ENCODE results near the gene PEMT. TPM values are rescaled to one million over a fixed set of nuclear protein-coding genes. Genes with fewer than 3 reads are reported as not detected.
"Not testable (repeated sequence)": the region's sequence is repeated elsewhere in the genome, so short reads cannot be mapped to it uniquely, and the experiment has no call there.

Gene PEMT, protein sequence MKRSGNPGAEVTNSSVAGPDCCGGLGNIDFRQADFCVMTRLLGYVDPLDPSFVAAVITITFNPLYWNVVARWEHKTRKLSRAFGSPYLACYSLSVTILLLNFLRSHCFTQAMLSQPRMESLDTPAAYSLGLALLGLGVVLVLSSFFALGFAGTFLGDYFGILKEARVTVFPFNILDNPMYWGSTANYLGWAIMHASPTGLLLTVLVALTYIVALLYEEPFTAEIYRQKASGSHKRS
- polyA plus RNA-seq (ENCODE audit: insufficient read length in 3 of 3), result 10 to 100 TPM; 25.2 to 33.8 (median 28.0) TPM

- peak; percentile 95 to 97 (median 96) for DNase-seq (ENCODE audit: low read depth in 3 of 3, low spot score in 2 of 3)
Measured at GRCh38 chr17:17591355-17592298, at the start of gene PEMT. TSS of gene PEMT (minus strand) at chr17:17591708. CDS start at chr17:17591626, 82 bp downstream.

DNA sequence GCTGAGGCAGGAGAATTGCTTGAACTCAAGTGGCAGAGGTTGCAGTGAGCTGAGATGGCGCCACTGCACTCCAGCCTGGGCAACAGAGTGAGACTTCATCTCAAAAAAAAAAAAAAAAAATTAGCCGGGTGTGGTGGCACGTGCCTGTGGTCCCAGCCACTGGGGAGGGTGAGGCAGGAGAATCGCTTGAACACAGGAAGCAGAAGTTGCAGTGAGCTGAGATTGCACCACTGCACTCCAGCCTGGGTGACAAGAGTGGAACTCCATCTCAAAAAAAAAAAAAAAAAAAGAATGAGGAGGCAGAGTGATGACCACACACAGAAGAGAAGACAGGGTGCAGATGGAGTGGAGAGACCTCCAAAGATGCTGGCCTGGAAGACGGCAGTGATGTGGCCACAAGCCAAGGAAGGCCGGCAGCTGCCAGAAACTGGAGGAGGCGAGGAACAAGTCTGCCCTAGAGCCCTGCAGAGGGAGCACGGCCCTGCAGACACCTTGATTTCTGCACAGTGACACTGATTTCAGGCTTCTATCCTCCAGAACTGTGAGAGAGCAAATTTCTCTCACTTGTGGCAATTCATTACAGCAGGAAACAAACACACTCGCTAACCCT, 48.3 kb upstream of the PEMT start:
- DNase-seq (ENCODE audit: low read depth in 3 of 3, low spot score in 2 of 3), result not testable (repeated sequence)

DNA sequence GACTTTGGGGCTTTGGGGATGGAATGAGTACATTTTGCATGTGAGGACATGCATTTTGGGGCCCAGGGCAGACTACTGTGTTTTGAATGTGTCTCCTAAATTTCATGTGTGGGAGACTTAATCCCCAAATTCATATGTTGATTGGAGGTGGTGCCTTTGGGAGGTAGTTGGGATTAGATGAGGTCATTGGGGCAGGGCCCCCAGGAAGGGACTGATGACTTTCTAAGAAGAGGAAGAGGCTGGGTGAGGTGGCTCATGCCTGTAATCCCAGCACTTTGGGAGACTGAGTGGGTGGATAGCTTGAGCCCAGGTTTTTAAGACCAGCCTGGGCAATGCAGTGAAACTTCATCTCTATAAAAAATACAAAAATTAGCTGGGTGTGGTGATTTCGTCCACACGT, 47.0 kb upstream of the PEMT start:
- no peak for DNase-seq (ENCODE audit: low read depth in 3 of 3, low spot score in 2 of 3)

GRCh38 chr17:17636272-17636885, 44.9 kb upstream of the PEMT start:
- no peak for DNase-seq (ENCODE audit: low read depth in 3 of 3, low spot score in 2 of 3)

DNA sequence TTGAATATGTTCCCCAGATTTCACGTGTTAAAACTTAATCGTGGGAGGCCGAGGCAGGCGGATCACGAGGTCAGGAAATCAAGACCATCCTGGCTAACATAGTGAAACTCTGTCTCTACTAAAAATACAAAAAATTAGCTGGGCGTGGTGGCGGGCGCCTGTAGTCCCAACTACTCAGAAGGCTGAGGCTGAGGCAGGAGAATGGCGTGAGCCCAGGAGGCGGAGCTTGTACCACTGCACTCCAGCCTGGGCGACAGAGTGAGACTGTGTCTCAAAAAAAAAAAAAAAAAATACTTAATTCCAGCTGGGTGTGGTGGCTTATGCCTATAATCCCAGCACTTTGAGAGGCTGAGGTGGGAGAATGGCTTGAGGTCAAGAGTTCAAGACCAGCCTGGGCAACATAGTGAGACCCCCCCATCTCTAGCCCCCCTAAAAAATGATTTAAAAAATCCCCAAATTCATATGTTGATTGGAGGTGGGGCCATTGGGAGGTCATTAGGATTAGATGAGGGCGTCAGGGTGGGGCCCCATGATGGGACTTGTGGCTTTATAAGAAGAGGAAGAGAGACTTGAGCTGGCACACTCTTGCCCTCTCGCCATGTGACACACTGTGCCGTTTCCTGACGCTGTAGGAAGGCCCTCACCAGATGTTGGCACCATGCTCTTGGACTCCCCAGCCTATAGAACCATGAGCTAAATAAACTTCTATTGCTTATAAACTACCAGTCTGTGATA, 44.2 kb upstream of the PEMT start:
- not testable (repeated sequence) for DNase-seq (ENCODE audit: low read depth in 3 of 3, low spot score in 2 of 3)

- DNase-seq (ENCODE audit: low read depth in 3 of 3, low spot score in 2 of 3), result no peak
Measured at GRCh38 chr17:17635126-17635525, 43.6 kb upstream of the PEMT start.

- no peak for DNase-seq (ENCODE audit: low read depth in 3 of 3, low spot score in 2 of 3)
Measured at GRCh38 chr17:17633310-17633709, 41.8 kb upstream of the PEMT start.

- not testable (repeated sequence) for DNase-seq (ENCODE audit: low read depth in 3 of 3, low spot score in 2 of 3)
Measured at GRCh38 chr17:17632690-17633089, 41.2 kb upstream of the PEMT start.

DNA sequence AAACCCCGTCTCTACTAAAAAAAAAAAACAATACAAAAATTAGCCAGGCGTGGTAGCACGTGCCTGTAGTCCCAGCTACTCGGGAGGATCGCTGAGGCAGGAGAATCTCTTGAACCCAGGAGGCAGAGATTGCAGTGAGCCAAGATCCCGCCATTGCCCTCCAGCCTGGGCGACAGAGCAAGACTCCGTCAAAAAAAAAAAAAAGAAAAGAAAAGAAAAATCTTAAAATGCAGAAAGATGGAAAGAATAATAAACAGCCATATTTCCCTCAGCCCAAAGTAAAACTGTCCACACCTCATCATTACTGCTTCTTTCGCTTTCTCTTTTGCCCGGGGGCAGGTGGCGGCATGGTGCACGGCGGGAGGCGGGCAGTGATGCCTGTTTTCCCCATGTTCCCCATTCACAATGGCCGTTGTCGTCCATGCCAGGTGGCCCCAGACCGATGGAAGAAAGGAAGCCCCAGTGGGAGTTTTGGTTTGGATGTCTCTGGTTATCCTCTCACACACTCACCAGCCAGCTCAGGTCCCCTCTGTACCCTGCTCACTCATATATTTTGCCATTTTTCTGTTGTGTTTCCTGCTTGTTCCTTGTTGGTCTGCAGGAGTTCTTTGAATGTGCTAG, 37.0 kb upstream of the PEMT start:
- DNase-seq (ENCODE audit: low read depth in 3 of 3, low spot score in 2 of 3), result no peak

DNA sequence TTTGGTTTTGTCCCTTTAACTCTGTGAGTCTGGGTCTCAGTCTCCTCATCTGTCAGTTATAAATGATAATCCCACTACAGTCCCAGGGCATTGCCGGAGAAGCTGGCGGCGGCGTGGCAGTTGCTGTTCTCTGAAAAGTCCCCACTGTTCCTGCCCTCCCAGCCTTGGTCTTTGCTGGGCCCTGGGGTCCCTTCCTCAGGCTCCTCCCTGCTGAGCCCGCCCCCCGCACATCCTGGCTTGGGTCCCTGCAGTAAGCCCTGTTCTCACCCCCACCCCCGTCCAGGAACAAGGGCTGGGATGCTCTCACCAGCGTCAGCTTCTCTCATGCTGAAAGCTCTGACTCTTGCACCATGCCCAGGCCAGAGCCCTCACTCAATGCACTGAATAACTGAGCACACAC, 35.3 kb upstream of the PEMT start:
- no peak for DNase-seq (ENCODE audit: low read depth in 3 of 3, low spot score in 2 of 3)

- DNase-seq (ENCODE audit: low read depth in 3 of 3, low spot score in 2 of 3), result no peak
Measured at GRCh38 chr17:17626151-17626805, 34.8 kb upstream of the PEMT start.

DNA sequence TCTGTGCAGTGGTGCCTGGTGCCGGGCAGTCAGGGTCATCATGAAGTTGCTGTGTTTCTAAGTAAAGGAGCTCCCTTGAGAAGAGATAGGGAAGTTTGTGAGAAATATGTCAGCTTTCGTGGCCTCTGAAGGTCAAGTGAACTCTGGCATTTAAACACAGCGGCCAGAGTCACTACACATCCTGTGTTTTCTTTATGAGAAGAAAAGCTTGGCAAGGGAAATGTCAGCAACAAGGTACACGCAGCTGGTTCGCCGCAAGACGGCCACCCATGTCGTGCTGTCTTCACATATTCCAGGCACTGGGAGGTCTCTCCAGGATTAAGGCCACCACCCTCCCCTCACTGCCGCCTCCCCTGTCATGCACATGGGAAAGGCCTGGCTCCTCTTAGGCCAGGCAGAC, 33.2 kb upstream of the PEMT start:
- DNase-seq (ENCODE audit: low read depth in 3 of 3, low spot score in 2 of 3), result no peak

DNA sequence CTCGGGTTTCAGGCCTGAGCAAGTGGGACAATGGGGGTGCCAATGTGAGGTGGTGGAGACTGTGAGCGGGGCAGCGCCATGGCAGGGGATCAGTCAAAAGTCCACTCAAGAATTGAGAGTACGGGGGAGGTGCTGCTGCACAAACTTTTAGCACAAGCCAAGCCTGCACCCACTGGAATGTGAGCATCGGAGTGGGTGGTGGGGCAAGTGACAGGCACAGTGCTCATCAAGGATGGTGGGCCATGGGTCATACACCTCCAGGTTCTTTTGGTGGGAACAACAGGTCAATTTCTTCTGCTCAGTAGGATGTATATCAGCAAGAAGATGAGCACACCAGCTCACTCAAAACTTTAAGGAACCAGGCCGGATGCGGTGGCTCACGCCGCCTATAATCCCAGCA, 32.4 kb upstream of the PEMT start:
- DNase-seq (ENCODE audit: low read depth in 3 of 3, low spot score in 2 of 3), result no peak

DNA sequence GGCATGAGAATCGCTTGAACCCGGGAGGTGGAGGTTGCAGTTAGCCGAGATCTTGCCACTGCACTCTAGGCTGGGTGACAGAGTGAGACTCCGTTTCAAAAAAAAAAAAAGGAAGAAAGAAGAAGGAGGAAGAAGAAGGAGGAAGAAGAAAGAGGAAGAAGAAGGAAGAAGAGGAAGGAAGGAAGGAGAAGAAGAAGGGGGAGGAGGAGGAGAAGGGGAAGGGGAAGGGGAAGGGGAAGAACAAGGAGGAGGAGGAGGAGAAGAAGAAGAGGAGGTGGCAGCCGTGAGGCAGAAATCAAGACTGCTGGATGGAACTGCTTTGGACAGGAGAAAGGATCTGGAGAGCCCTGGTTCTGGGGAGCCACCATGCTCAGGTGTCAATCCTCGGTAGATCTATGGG, 29.7 kb upstream of the PEMT start:
- DNase-seq (ENCODE audit: low read depth in 3 of 3, low spot score in 2 of 3), result no peak

- peak; percentile 33 to 58 (median 37) for DNase-seq (ENCODE audit: low read depth in 3 of 3, low spot score in 2 of 3)
Measured at GRCh38 chr17:17613708-17614114, 22.2 kb upstream of the PEMT start.

DNA sequence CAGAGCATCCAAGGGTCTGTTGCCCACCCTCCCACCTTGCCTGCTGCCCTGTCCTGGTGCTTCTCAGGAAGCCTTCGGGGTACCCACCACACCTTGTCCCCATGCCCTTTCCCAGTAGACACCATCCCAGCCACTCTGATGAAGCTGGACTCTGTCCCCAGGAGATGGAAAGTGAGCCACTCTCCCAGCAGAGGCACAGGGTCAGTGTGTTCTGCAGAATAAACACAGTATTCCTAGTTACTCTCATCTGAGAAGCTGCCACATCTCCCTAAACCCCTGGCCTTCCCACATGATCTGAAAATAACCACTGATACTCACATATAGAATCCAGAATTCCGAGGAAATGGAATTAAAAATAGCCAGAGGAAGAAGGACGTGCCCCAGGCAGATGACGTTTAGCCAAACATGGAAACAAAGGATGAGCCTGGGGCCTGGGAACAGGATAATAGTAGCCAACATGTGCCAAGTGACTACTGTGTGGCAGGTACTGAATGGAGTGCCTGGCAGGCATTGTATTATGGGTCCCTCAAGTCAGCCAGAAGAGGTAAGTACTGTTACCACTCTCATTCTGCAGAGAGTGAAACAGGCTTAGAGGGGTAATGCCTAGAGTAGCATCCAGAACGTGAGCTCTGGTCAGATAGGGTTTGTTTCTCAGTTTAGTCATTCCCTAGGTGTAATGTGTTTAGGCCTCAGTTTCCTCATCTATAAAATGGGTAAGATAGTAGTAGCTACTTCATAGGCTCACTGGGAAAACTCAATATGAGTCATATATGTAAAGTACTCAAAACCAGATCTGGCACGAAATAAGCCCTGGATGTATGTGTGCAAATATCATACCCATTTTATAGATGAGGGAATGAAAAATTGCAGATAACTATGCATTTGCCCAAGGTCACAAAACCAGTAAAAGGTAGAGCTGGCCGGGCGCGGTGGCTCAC, 20.8 kb upstream of the PEMT start:
- DNase-seq (ENCODE audit: low read depth in 3 of 3, low spot score in 2 of 3), result no peak

DNA sequence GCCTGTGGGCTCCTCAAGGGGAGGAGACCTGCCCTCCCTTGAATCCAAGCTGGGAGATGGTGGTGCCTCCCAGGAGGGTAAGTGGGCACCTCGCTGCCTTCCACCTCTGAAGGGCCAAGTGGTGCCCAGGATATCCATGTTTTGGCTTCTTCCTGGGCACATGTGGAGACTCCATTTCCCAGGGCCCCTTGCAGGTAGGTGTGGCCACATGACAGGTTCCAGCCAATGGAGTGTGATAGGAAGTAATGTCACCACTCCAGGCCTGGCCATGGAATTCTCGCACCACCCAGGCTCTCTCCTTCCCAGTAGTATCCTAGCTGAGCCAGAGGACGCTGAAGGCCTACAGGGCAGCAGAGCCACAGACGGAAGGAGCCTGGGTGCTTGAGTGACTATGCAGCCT, 17.6 kb upstream of the PEMT start:
- DNase-seq (ENCODE audit: low read depth in 3 of 3, low spot score in 2 of 3), result no peak

- no peak for DNase-seq (ENCODE audit: low read depth in 3 of 3, low spot score in 2 of 3)
Measured at GRCh38 chr17:17606416-17607000, 15.0 kb upstream of the PEMT start.

Data from right renal cortex interstitium (tissue), 3 donors.